ENCODE measurements around the gene TMEM132C.

DNA sequence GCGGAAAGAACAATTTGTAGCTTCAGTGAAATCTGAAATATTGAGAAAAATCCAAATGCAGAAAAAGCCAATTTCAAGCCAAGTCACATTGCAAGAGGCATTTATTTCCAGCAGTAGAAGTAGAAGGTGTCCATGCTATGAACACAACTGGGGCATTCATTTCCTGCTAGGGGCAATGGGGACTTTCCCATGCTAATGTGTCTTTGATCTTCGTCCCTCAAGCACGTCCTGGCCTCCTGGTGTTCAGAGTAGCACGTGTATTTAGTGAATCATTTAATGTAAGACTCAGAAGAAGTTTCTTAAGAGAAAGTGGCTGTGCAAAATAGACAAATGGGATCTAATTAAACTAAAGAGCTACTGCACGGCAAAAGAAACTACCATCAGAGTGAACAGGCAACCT is 267.9 kb downstream of the TMEM132C start:
- TF ChIP-seq POLR2A (IDR thresholded peaks at IDR 0.05), result no peak
- TF ChIP-seq, protein P1, sequence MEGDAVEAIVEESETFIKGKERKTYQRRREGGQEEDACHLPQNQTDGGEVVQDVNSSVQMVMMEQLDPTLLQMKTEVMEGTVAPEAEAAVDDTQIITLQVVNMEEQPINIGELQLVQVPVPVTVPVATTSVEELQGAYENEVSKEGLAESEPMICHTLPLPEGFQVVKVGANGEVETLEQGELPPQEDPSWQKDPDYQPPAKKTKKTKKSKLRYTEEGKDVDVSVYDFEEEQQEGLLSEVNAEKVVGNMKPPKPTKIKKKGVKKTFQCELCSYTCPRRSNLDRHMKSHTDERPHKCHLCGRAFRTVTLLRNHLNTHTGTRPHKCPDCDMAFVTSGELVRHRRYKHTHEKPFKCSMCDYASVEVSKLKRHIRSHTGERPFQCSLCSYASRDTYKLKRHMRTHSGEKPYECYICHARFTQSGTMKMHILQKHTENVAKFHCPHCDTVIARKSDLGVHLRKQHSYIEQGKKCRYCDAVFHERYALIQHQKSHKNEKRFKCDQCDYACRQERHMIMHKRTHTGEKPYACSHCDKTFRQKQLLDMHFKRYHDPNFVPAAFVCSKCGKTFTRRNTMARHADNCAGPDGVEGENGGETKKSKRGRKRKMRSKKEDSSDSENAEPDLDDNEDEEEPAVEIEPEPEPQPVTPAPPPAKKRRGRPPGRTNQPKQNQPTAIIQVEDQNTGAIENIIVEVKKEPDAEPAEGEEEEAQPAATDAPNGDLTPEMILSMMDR (IDR thresholded peaks at IDR 0.05), result no peak
